Vagina (tissue), 2 donors: ENCODE data around the gene SORCS2. TPM values are rescaled to one million over a fixed set of nuclear protein-coding genes. Genes with fewer than 3 reads are reported as not detected.

Experiments used
- DNase-seq, 2 donors: peaks; one replicate each; pipeline ENCODE4 v3.0.0-alpha.2; 2017; ENCODE audit errors: extremely low spot score in 2 of 2
- H3K27ac ChIP-seq: fragments of 200-600 bp; sonication (generic); one replicate; pipeline ENCODE4 v1.5.1; 2019
- H3K27me3 ChIP-seq: fragments of 200-600 bp; sonication (generic); one replicate; pipeline ENCODE4 v1.5.1; 2019
- H3K36me3 ChIP-seq, 2 donors: fragments of 200-600 bp; sonication (generic); one replicate each; pipeline ENCODE4 v1.5.1; 2017 to 2019
- H3K4me1 ChIP-seq: fragments of 200-600 bp; sonication (generic); one replicate; pipeline ENCODE4 v1.5.1; 2019
- H3K4me3 ChIP-seq, 2 donors: fragments of 200-600 bp; sonication (generic); 1 replicate in 1 of 2; 2 replicates in 1 of 2; pipeline ENCODE4 v1.5.1; 2016 to 2019
- H3K9me3 ChIP-seq: fragments of 200-600 bp; sonication (generic); one replicate; pipeline ENCODE4 v1.5.1; 2019
- CTCF ChIP-seq, 3 experiments: fragments of 450-650 bp in 2 of 3; fragments of 200-600 bp in 1 of 3; sonication (generic) in 1 of 3; IDR thresholded peaks; one replicate each; pipeline ENCODE4 v1.5.1; 2017 to 2019; ENCODE audit warnings: antibody characterized with exemption in 3 of 3, mild to moderate bottlenecking in 2 of 3, moderate library complexity in 2 of 3
- POLR2A ChIP-seq, 2 donors: fragments of 450-650 bp; IDR thresholded peaks; one replicate each; pipeline ENCODE4 v1.6.1; 2017; ENCODE audit warnings: antibody characterized with exemption in 2 of 2, mild to moderate bottlenecking in 2 of 2, moderate library complexity in 2 of 2
- POLR2AphosphoS5 ChIP-seq, 2 donors: sonication (generic); formaldehyde crosslinking; IDR thresholded peaks; one replicate each; pipeline ENCODE4 v1.9.0; 2017; ENCODE audit warnings: antibody characterized with exemption in 2 of 2, mild to moderate bottlenecking in 2 of 2, low read depth in 1 of 2; ENCODE audit not compliant: insufficient read depth in 1 of 2
- intact Hi-C: fragments of 100-400 bp; cut with DNase I; formaldehyde crosslinking; loops from one replicate; pipeline ENCODE4 v1.15.1; 2023
- total RNA-seq: library from RNA; depleted of rRNA; stranded (reverse); fragments of >200 nt; gene quantifications from one replicate; pipeline ENCODE4 v1.2.3, GENCODE V29; 2016

Gene SORCS2
- total RNA-seq, 1 donor from 2014 or later, result 5.4 TPM

- no peak for DNase-seq
- H3K4me3 ChIP-seq, result no peak overlapping the region
- H3K27me3 ChIP-seq, result no peaks in the 10 kb centered on the region
- intact Hi-C loops, result no loop called here
- no peak overlapping the region for H3K27ac ChIP-seq
- TF ChIP-seq POLR2AphosphoS5 (IDR thresholded peaks at IDR 0.05; ENCODE audit: insufficient read depth in 1 of 2, low read depth in 1 of 2), result no peak
- no peak for TF ChIP-seq POLR2A (IDR thresholded peaks at IDR 0.05)
- TF ChIP-seq CTCF (IDR thresholded peaks at IDR 0.05), result no peak
- no peaks in the 10 kb centered on the region for H3K9me3 ChIP-seq
- no peaks in the 10 kb centered on the region for H3K36me3 ChIP-seq
- no peaks in the 10 kb centered on the region for H3K4me1 ChIP-seq
Observed at GRCh38 chr4:7539659-7540058, 347.3 kb downstream of the SORCS2 start.

DNA sequence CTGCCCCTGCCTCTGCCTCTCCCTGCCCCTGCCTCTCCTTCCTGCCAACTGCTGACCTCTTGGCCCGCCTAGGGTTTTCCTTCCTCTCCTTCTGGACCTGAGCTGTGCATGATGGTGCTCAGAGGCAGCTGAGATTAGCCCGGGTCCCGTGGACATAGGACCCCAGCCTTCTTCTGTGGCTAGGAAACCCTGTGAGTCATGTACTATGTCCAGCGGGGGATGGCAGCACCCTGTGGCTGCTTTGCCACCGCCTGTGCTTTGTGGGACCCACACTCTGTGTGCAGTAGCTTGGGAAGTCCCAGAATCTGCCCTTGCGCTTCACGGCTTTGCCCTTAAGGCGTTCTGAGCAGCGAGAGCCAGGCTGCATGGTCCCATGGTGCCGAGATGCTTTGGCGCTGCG is 347.9 kb downstream of the SORCS2 start:
- Histone ChIP-seq H3K4me3 (no peak overlapping the region), H3K27me3 (no peaks in the 10 kb centered on the region), H3K9me3 (no peaks in the 10 kb centered on the region), H3K36me3 (no peaks in the 10 kb centered on the region), H3K4me1 (no peaks in the 10 kb centered on the region), H3K27ac (no peak overlapping the region)
- TF ChIP-seq POLR2AphosphoS5 (IDR thresholded peaks at IDR 0.05; ENCODE audit: insufficient read depth in 1 of 2, low read depth in 1 of 2) (no peak), POLR2A (IDR thresholded peaks at IDR 0.05) (no peak), CTCF (IDR thresholded peaks at IDR 0.05) (no peak)
- intact Hi-C loops, result no loop called here
- no peak for DNase-seq

GRCh38 chr4:7540654-7541413 is 348.5 kb downstream of the SORCS2 start:
- no peaks in the 10 kb centered on the region for H3K36me3 ChIP-seq
- no peak for DNase-seq
- no peak overlapping the region for H3K4me3 ChIP-seq
- TF ChIP-seq POLR2A (IDR thresholded peaks at IDR 0.05), result no peak
- TF ChIP-seq CTCF (IDR thresholded peaks at IDR 0.05), result no peak
- TF ChIP-seq POLR2AphosphoS5 (IDR thresholded peaks at IDR 0.05; ENCODE audit: insufficient read depth in 1 of 2, low read depth in 1 of 2), result no peak
- H3K4me1 ChIP-seq, result no peaks in the 10 kb centered on the region
- no peaks in the 10 kb centered on the region for H3K9me3 ChIP-seq
- H3K27ac ChIP-seq, result no peak overlapping the region
- no peaks in the 10 kb centered on the region for H3K27me3 ChIP-seq
- intact Hi-C loops, result no loop called here

DNA sequence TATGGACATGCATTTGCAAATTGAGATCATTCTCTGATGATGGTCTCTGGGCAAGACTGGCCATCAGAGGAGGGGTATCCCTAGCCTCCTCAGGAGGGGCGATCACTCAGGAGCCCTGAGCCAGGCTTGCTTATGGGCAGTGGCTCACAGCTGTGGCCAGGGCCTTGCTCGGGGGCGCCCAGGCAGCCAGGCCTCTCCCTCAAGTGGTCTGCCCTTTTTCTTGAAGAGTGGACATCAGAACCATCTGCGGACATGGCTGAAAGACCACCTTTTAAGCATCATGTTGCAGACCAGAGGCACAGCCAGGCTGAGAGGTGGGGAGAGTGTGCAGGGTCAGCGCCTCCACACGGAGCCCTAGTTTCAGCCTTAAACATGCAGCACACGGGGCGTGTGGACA is 349.1 kb downstream of the SORCS2 start:
- intact Hi-C loops, result no loop called here
- Histone ChIP-seq H3K27ac (no peak overlapping the region), H3K27me3 (no peaks in the 10 kb centered on the region), H3K9me3 (no peaks in the 10 kb centered on the region), H3K36me3 (no peaks in the 10 kb centered on the region), H3K4me1 (peaks cover 5% of the 10 kb centered on the region), H3K4me3 (no peak overlapping the region)
- TF ChIP-seq POLR2AphosphoS5 (IDR thresholded peaks at IDR 0.05; ENCODE audit: insufficient read depth in 1 of 2, low read depth in 1 of 2), result no peak
- TF ChIP-seq POLR2A (IDR thresholded peaks at IDR 0.05), result no peak
- TF ChIP-seq CTCF (IDR thresholded peaks at IDR 0.05), result no peak
- no peak for DNase-seq

- H3K4me1 ChIP-seq, result peaks cover 19% of the 10 kb centered on the region
- H3K27me3 ChIP-seq, result no peaks in the 10 kb centered on the region
- DNase-seq, result no peak
- intact Hi-C loops, result no loop called here
- no peaks in the 10 kb centered on the region for H3K9me3 ChIP-seq
- H3K4me3 ChIP-seq, result no peak overlapping the region
- H3K27ac ChIP-seq, result no peak overlapping the region
- no peaks in the 10 kb centered on the region for H3K36me3 ChIP-seq
- no peak for TF ChIP-seq CTCF (IDR thresholded peaks at IDR 0.05)
- TF ChIP-seq POLR2A (IDR thresholded peaks at IDR 0.05), result no peak
- no peak for TF ChIP-seq POLR2AphosphoS5 (IDR thresholded peaks at IDR 0.05; ENCODE audit: insufficient read depth in 1 of 2, low read depth in 1 of 2)
Observed at GRCh38 chr4:7542781-7543180, 350.4 kb downstream of the SORCS2 start.
